RWPE2 (cell line): Measurements from ENCODE around the gene OSBPL10.

Source experiments
- ATAC-seq: fragments of 200-7000 bp; cut with Tn5 transposase; 3 replicates; pipeline ENCODE4 v1.9.1; 2021; ENCODE audit warnings: low read depth
- DNase-seq: peaks from one replicate; pipeline ENCODE4 v3.0.0-alpha.2; 2020; ENCODE audit warnings: low spot score
- H3K27ac ChIP-seq: fragments of 450-650 bp; 2 replicates; pipeline ENCODE4 v1.5.1; 2017; ENCODE audit warnings: mild to moderate bottlenecking; ENCODE audit not compliant: poor library complexity, severe bottlenecking
- H3K27me3 ChIP-seq: fragments of 250-450 bp; sonication (Bioruptor Pico); 2 replicates; pipeline ENCODE4 v1.5.1; 2021; ENCODE audit warnings: mild to moderate bottlenecking, moderate library complexity; ENCODE audit not compliant: insufficient read depth, poor library complexity, severe bottlenecking
- H3K36me3 ChIP-seq: fragments of 250-450 bp; sonication (Bioruptor Pico); 2 replicates; pipeline ENCODE4 v1.5.1; 2020; ENCODE audit warnings: low read depth, mild to moderate bottlenecking, moderate library complexity
- H3K4me1 ChIP-seq: fragments of 250-450 bp; sonication (Bioruptor Pico); 2 replicates; pipeline ENCODE4 v1.5.1; 2021; ENCODE audit warnings: mild to moderate bottlenecking, moderate library complexity; ENCODE audit not compliant: insufficient read depth, poor library complexity, severe bottlenecking
- H3K4me3 ChIP-seq: fragments of 250-450 bp; sonication (Bioruptor Pico); 2 replicates; pipeline ENCODE4 v1.5.1; 2021; ENCODE audit warnings: mild to moderate bottlenecking, moderate library complexity; ENCODE audit not compliant: severe bottlenecking
- H3K9me3 ChIP-seq: fragments of 250-450 bp; sonication (Bioruptor Pico); 2 replicates; pipeline ENCODE4 v1.5.1; 2021; ENCODE audit warnings: mild to moderate bottlenecking, moderate library complexity; ENCODE audit not compliant: severe bottlenecking
- CTCF ChIP-seq: fragments of 450-650 bp; IDR thresholded peaks from one replicate; pipeline ENCODE4 v1.5.1; 2017; ENCODE audit warnings: mild to moderate bottlenecking, moderate library complexity; ENCODE audit not compliant: poor library complexity, severe bottlenecking

OSBPL10 gene

GRCh38 chr3:31947671-31948091, 33.4 kb downstream of the OSBPL10 start:
- DNase-seq (no peak), ATAC-seq (peak; percentile 65)
- peak overlapping the region; percentile 32 for H3K27ac ChIP-seq
- no peak for TF ChIP-seq CTCF
- H3K27me3 ChIP-seq = no peaks in the 10 kb centered on the region
- H3K4me3 ChIP-seq = no peak overlapping the region
- H3K4me1 ChIP-seq = peaks cover 29% of the 10 kb centered on the region
- peaks cover 28% of the 10 kb centered on the region for H3K36me3 ChIP-seq
- H3K9me3 ChIP-seq = no peaks in the 10 kb centered on the region

GRCh38 chr3:31947162-31947561, 33.9 kb downstream of the OSBPL10 start:
- peaks cover 25% of the 10 kb centered on the region for H3K36me3 ChIP-seq
- no peak overlapping the region for H3K4me3 ChIP-seq
- ATAC-seq = no peak
- H3K27me3 ChIP-seq = no peaks in the 10 kb centered on the region
- no peaks in the 10 kb centered on the region for H3K9me3 ChIP-seq
- peaks cover 34% of the 10 kb centered on the region for H3K4me1 ChIP-seq
- TF ChIP-seq CTCF = no peak
- DNase-seq = no peak
- H3K27ac ChIP-seq = peak overlapping the region; percentile 32

GRCh38 chr3:31946484-31947081, 34.5 kb downstream of the OSBPL10 start:
- Histone ChIP-seq H3K4me1 (peaks cover 40% of the 10 kb centered on the region), H3K36me3 (peaks cover 19% of the 10 kb centered on the region), H3K27ac (peak overlapping the region; percentile 32), H3K9me3 (no peaks in the 10 kb centered on the region), H3K4me3 (no peak overlapping the region), H3K27me3 (no peaks in the 10 kb centered on the region)
- no peak for TF ChIP-seq CTCF
- ATAC-seq (no peak), DNase-seq (no peak)

- DNase-seq (no peak), ATAC-seq (no peak)
- Histone ChIP-seq H3K36me3 (peaks cover 14% of the 10 kb centered on the region), H3K27ac (peak overlapping the region; percentile 8), H3K4me3 (no peak overlapping the region), H3K4me1 (peaks cover 49% of the 10 kb centered on the region), H3K27me3 (no peaks in the 10 kb centered on the region), H3K9me3 (no peaks in the 10 kb centered on the region)
- TF ChIP-seq CTCF = no peak
Observed at GRCh38 chr3:31945738-31946052, 35.4 kb downstream of the OSBPL10 start.

- DNase-seq (no peak), ATAC-seq (no peak)
- peaks cover 8% of the 10 kb centered on the region; the same call in 1 of the 2 replicates for H3K36me3 ChIP-seq
- H3K9me3 ChIP-seq = no peaks in the 10 kb centered on the region
- H3K4me1 ChIP-seq = peaks cover 45% of the 10 kb centered on the region
- H3K27ac ChIP-seq = peak overlapping the region; percentile 62
- H3K4me3 ChIP-seq = no peak overlapping the region
- H3K27me3 ChIP-seq = no peaks in the 10 kb centered on the region
- no peak for TF ChIP-seq CTCF
Observed at GRCh38 chr3:31943041-31943440, 38.0 kb downstream of the OSBPL10 start.
